ENCODE data around the gene FAM163B.
A peak's percentile ranks its signal among the peaks of the same experiment; 100 is the strongest.

DNA sequence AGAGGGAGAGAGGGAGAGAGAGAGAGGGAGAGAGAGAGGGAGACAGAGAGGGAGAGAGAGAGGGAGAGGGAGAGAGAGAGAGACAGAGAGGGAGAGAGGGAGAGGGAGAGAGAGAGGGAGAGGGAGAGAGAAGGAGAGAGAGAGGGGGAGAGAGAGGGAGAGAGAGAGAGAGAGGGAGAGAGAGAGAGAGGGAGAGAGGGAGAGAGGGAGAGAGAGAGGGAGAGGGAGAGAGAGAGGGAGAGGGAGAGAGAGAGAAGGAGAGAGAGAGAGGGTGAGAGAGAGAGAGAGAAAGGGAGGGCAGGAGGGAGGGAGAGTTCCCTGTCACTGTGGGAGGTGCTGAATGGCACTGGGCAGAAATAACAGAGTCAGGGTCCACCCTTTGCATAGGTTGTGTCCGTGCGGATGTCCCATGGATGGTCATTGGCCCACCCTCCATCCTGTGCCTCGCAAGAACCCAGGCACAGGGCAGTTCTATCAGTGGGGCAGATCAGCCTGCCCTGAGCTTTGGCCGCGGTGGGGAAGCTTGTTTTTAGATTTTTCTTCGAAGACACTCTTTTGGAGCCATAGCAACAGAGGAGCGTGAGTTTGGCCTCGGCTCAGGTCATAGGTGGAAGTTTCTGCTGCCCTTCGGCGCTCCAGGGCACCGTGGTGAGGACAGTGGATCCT, 44.6 kb downstream of the FAM163B start:
- TF ChIP-seq EZH2 (IDR thresholded peaks at IDR 0.05; ENCODE audit: borderline replicate concordance) (no peak), CTCF (IDR thresholded peaks at IDR 0.05; ENCODE audit: poor library complexity) (peak; percentile 13)

All from hepatocyte (in vitro differentiated cells).